ENCODE data around the gene SCNM1. TPM values are rescaled to one million over a fixed set of nuclear protein-coding genes. Genes with fewer than 3 reads are reported as not detected.
A peak's percentile ranks its signal among the peaks of the same experiment; 100 is the strongest.
"Not testable (repeated sequence)": the region's sequence is repeated elsewhere in the genome, so short reads cannot be mapped to it uniquely, and the experiment has no call there.

SCNM1 gene
- polyA plus RNA-seq, 3 donors = 74.9 to 110 (median 103) TPM

DNA sequence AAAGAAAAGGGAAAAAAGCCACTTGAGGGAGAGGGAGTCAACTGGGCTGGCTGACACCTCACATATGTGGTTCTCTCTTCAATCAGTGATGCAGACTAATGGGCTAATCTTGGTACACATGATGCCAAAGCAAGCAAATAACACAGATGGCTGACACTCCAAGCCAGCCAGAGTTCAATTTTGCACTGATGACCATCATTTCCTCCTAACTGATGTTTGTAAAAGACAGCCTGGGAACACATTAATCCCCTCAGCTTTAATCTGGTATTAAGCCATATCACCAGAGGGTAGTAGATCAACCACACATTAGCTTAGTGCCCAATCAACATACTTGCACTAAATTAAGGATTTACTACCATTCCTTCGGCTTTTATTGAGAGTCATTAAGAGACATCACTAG lies 21.3 kb downstream of the SCNM1 start:
- peaks cover 27% of the 10 kb centered on the region for H3K4me1 Mint-ChIP-seq
- WGBS (ENCODE audit: insufficient coverage) = no CpG with 5 or more reads among the region's 1 CpG
- H4K20me1 ChIP-seq (ENCODE audit: insufficient read depth, low read length) = no peaks in the 10 kb centered on the region
- peaks cover 18 to 23% of the 10 kb centered on the region in 2 donors for H3K4me1 ChIP-seq (ENCODE audit: control insufficient read depth in 1 of 2, insufficient read depth in 2 of 2, low read length in 2 of 2)
- H3K4me3 Mint-ChIP-seq = no peak overlapping the region
- no peak overlapping the region for H3K4me2 ChIP-seq (replicated peaks; ENCODE audit: extremely low read depth, low read length, poor library complexity, severe bottlenecking)
- peaks cover 0 to 4% (median 3%) of the 10 kb centered on the region in 3 donors for H3K27me3 Mint-ChIP-seq (ENCODE audit: low read depth in 3 of 3)
- no peak overlapping the region for H3K27ac ChIP-seq (ENCODE audit: low read depth in 1 of 2, low read length in 2 of 2)
- no peaks in the 10 kb centered on the region for H3K27me3 ChIP-seq (ENCODE audit: control insufficient read depth in 2 of 2, insufficient read depth in 2 of 2, low read length in 2 of 2)
- no peak overlapping the region for H3K27ac Mint-ChIP-seq
- DNase-seq = no peak
- intact Hi-C loops (cut with micrococcal nuclease) = loop anchor here in 1 of 2 donors (5.0 kb wide), 1 partner anchor 160 kb away; the partner anchor contains the start of gene RFX5
- no peak overlapping the region for H3K9ac ChIP-seq (ENCODE audit: insufficient read depth, low read length, poor library complexity, severe bottlenecking)
- no peak overlapping the region for H3K4me3 ChIP-seq (replicated peaks in 1 of 3; ENCODE audit: low read depth in 2 of 3, low read length in 3 of 3)
- peaks cover 37% of the 10 kb centered on the region for H3K79me2 ChIP-seq (ENCODE audit: insufficient read depth, low read length)
- H3K9me3 Mint-ChIP-seq = peaks cover 0 to 3% (median 0%) of the 10 kb centered on the region in 7 donors
- TF ChIP-seq, protein P1, sequence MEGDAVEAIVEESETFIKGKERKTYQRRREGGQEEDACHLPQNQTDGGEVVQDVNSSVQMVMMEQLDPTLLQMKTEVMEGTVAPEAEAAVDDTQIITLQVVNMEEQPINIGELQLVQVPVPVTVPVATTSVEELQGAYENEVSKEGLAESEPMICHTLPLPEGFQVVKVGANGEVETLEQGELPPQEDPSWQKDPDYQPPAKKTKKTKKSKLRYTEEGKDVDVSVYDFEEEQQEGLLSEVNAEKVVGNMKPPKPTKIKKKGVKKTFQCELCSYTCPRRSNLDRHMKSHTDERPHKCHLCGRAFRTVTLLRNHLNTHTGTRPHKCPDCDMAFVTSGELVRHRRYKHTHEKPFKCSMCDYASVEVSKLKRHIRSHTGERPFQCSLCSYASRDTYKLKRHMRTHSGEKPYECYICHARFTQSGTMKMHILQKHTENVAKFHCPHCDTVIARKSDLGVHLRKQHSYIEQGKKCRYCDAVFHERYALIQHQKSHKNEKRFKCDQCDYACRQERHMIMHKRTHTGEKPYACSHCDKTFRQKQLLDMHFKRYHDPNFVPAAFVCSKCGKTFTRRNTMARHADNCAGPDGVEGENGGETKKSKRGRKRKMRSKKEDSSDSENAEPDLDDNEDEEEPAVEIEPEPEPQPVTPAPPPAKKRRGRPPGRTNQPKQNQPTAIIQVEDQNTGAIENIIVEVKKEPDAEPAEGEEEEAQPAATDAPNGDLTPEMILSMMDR (IDR thresholded peaks at IDR 0.05) = no peak
- no peaks in the 10 kb centered on the region for H3K9me3 ChIP-seq (replicated peaks in 1 of 2; ENCODE audit: control insufficient read depth in 1 of 2, insufficient read depth in 1 of 2, low read length in 2 of 2)
- H3K36me3 Mint-ChIP-seq = peaks cover 39 to 44% of the 10 kb centered on the region in 2 donors
- peaks cover 34 to 39% of the 10 kb centered on the region in 2 donors for H3K36me3 ChIP-seq (replicated peaks in 1 of 2; ENCODE audit: control insufficient read depth in 1 of 2, insufficient read depth in 2 of 2, low read length in 2 of 2)
- H2AFZ ChIP-seq (ENCODE audit: insufficient read depth, low read depth, low read length, poor library complexity, severe bottlenecking) = no peak overlapping the region

DNA sequence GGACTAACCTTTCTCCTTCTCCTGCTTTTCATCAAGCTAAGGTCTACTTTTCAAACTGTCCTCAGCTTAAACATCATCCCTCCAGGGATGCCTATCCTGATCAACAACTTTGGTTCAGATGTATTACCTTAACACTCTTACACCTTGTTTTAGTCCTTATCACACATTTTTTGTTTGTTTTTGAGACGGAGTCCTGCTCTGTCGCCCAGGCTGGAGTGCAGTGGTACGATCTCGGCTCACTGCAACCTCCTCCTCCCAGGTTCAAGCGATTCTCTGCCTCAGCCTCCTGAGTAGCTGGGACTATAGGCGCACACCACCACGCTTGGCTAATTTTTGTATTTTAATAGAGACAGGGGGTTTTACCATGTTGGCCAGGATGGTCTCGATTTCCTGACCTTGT lies 22.7 kb downstream of the SCNM1 start:
- Histone ChIP-seq H3K4me3 (replicated peaks in 1 of 3; ENCODE audit: low read depth in 2 of 3, low read length in 3 of 3) (peak overlapping the region in 1 of 3 experiments; percentile 93), H3K4me1 (ENCODE audit: control insufficient read depth in 1 of 2, insufficient read depth in 2 of 2, low read length in 2 of 2) (peaks cover 18 to 23% of the 10 kb centered on the region in 2 donors), H3K36me3 (replicated peaks in 1 of 2; ENCODE audit: control insufficient read depth in 1 of 2, insufficient read depth in 2 of 2, low read length in 2 of 2) (peaks cover 21 to 25% of the 10 kb centered on the region in 2 donors), H3K79me2 (ENCODE audit: insufficient read depth, low read length) (peaks cover 37% of the 10 kb centered on the region), H3K4me2 (replicated peaks; ENCODE audit: extremely low read depth, low read length, poor library complexity, severe bottlenecking) (peak overlapping the region; percentile 83), H3K9ac (ENCODE audit: insufficient read depth, low read length, poor library complexity, severe bottlenecking) (peak overlapping the region; percentile 78)
- H2AFZ ChIP-seq (ENCODE audit: insufficient read depth, low read depth, low read length, poor library complexity, severe bottlenecking); H3K9me3 Mint-ChIP-seq; H3K9me3 ChIP-seq (replicated peaks in 1 of 2; ENCODE audit: control insufficient read depth in 1 of 2, insufficient read depth in 1 of 2, low read length in 2 of 2); DNase-seq; H3K27me3 Mint-ChIP-seq (ENCODE audit: low read depth in 3 of 3); H3K27ac Mint-ChIP-seq; H3K27me3 ChIP-seq (ENCODE audit: control insufficient read depth in 2 of 2, insufficient read depth in 2 of 2, low read length in 2 of 2); H4K20me1 ChIP-seq (ENCODE audit: insufficient read depth, low read length); H3K27ac ChIP-seq (ENCODE audit: low read depth in 1 of 2, low read length in 2 of 2): not testable (repeated sequence)
- peaks cover 27% of the 10 kb centered on the region for H3K4me1 Mint-ChIP-seq
- WGBS (ENCODE audit: insufficient coverage) = 83% methylated on average over 4 of the region's 8 CpGs
- peaks cover 27 to 29% of the 10 kb centered on the region in 2 donors for H3K36me3 Mint-ChIP-seq
- H3K4me3 Mint-ChIP-seq = peak overlapping the region in 1 of 2 donors; percentile 100
- intact Hi-C loops (cut with micrococcal nuclease) = loop anchor here in 1 of 2 donors (5.0 kb wide), 1 partner anchor 159 kb away; the partner anchor contains the start of gene RFX5
